Left lung (tissue), 10 donors: ENCODE results near the gene SPATA31C1. TPM values are rescaled to one million over a fixed set of nuclear protein-coding genes. Genes with fewer than 3 reads are reported as not detected.
"Not testable (repeated sequence)": the region's sequence is repeated elsewhere in the genome, so short reads cannot be mapped to it uniquely, and the experiment has no call there.

Experiments
- ATAC-seq: fragments of 200-7000 bp; cut with Tn5 transposase; one replicate; pipeline ENCODE4 v1.9.1; 2020; ENCODE audit warnings: moderate library complexity
- DNase-seq, 4 donors: peaks; one replicate each; pipeline ENCODE4 v3.0.0-alpha.2; 2013 to 2020
- H3K27ac ChIP-seq, 2 donors: fragments of 200-600 bp; sonication (generic) in 1 of 2; one replicate each; pipeline versions ENCODE4 v1.5.0 to v1.8.0; 2020 to 2021
- H3K27me3 ChIP-seq, 2 donors: fragments of 200-600 bp; sonication (generic) in 1 of 2; one replicate each; pipeline versions ENCODE4 v1.5.0 to v1.8.0; 2020 to 2021
- H3K36me3 ChIP-seq, 2 donors: fragments of 200-600 bp; sonication (generic) in 1 of 2; one replicate each; pipeline versions ENCODE4 v1.5.0 to v1.8.0; 2020 to 2021
- H3K4me1 ChIP-seq, 2 donors: fragments of 200-600 bp; one replicate each; pipeline ENCODE4 v1.8.0; 2021
- H3K4me3 ChIP-seq, 2 donors: fragments of 200-600 bp; sonication (generic) in 1 of 2; one replicate each; pipeline versions ENCODE4 v1.5.0 to v1.8.0; 2020 to 2021; ENCODE audit warnings: mild to moderate bottlenecking in 1 of 2
- H3K9me3 ChIP-seq, 2 donors: fragments of 200-600 bp; sonication (generic) in 1 of 2; one replicate each; pipeline versions ENCODE4 v1.5.0 to v1.8.0; 2020 to 2021
- CTCF ChIP-seq, 2 donors: fragments of 200-600 bp; sonication (generic) in 1 of 2; IDR thresholded peaks; one replicate each; pipeline versions ENCODE4 v1.5.0 to v1.8.0; 2021; ENCODE audit warnings: antibody characterized with exemption in 2 of 2
- intact Hi-C, 2 donors: fragments of 100-400 bp; cut with DNase I; formaldehyde crosslinking; loops; one replicate each; pipeline versions ENCODE4 v1.11.2 to v1.14.2; 2022
- polyA plus RNA-seq, 6 donors: library from polyadenylated mRNA; unstranded; fragments of 120-200 nt; gene quantifications; one replicate each; pipeline ENCODE4 v1.2.1, GENCODE V29; 2013; ENCODE audit not compliant: insufficient read length in 6 of 6
- total RNA-seq, 2 donors: library from RNA; stranded (reverse); fragmentation: NEBNext Ultra II Directional; extraction: Animal tissue kit (Norgen Biotek cat#: 25700); gene quantifications; one replicate each; pipeline ENCODE4 v1.2.1, GENCODE V29; 2021
- donor health status: DM: no; HTN: yes; CAD: no.
- donor health status: DM: no; HTN: no; CAD: no.

Gene SPATA31C1
- total and polyA plus RNA-seq, 8 donors: 0.07 to 0.11 TPM; not detected in 6

GRCh38 chr9:87937918-87938317 lies 20.2 kb downstream of the SPATA31C1 start:
- H3K36me3 ChIP-seq, H3K27ac ChIP-seq, ATAC-seq, H3K9me3 ChIP-seq, DNase-seq, H3K4me1 ChIP-seq, intact Hi-C loops, H3K27me3 ChIP-seq, H3K4me3 ChIP-seq: not testable (repeated sequence)

- H3K4me3 ChIP-seq, ATAC-seq, DNase-seq, H3K9me3 ChIP-seq, H3K27me3 ChIP-seq, H3K27ac ChIP-seq, H3K36me3 ChIP-seq, intact Hi-C loops, H3K4me1 ChIP-seq: not testable (repeated sequence)
Measured at GRCh38 chr9:87938336-87938735, 20.6 kb downstream of the SPATA31C1 start.

- intact Hi-C loops: not testable (repeated sequence)
Measured at GRCh38 chr9:87939096-87939495, 21.3 kb downstream of the SPATA31C1 start.

GRCh38 chr9:87944096-87944495 lies 26.3 kb downstream of the SPATA31C1 start:
- Histone ChIP-seq H3K36me3 (no peaks in the 10 kb centered on the region), H3K27me3 (peaks cover 0 to 19% of the 10 kb centered on the region in 2 donors), H3K4me3 (no peak overlapping the region), H3K9me3 (no peaks in the 10 kb centered on the region), H3K27ac (no peak overlapping the region), H3K4me1 (no peaks in the 10 kb centered on the region)
- TF ChIP-seq CTCF (IDR thresholded peaks at IDR 0.05): no peak
- ATAC-seq (no peak), DNase-seq (no peak)
- intact Hi-C loops: no loop called here

More at GRCh38 chr9:87939096-87939495, 21.3 kb downstream of the SPATA31C1 start:
- DNase-seq, H3K9me3 ChIP-seq, ATAC-seq, H3K27ac ChIP-seq, H3K4me1 ChIP-seq, H3K4me3 ChIP-seq, H3K27me3 ChIP-seq, H3K36me3 ChIP-seq: not testable (repeated sequence)

- no peak for TF ChIP-seq CTCF (IDR thresholded peaks at IDR 0.05)
- ATAC-seq (no peak), DNase-seq (peak in 1 of 4 donors; percentile 70)
- H3K4me1 ChIP-seq: no peaks in the 10 kb centered on the region
- no peak overlapping the region for H3K27ac ChIP-seq
- H3K4me3 ChIP-seq: no peak overlapping the region
- peaks cover 0 to 19% of the 10 kb centered on the region in 2 donors for H3K27me3 ChIP-seq
- no peaks in the 10 kb centered on the region for H3K9me3 ChIP-seq
- intact Hi-C loops: no loop called here
- H3K36me3 ChIP-seq: no peaks in the 10 kb centered on the region
Measured at GRCh38 chr9:87944682-87945081, 26.9 kb downstream of the SPATA31C1 start.

GRCh38 chr9:87950296-87950695 lies 32.5 kb downstream of the SPATA31C1 start:
- intact Hi-C loops: no loop called here
- ATAC-seq (no peak), DNase-seq (no peak)
- no peak for TF ChIP-seq CTCF (IDR thresholded peaks at IDR 0.05)
- Histone ChIP-seq H3K27ac (no peak overlapping the region), H3K9me3 (peaks cover 0 to 5% of the 10 kb centered on the region in 2 donors), H3K36me3 (no peaks in the 10 kb centered on the region), H3K4me1 (no peaks in the 10 kb centered on the region), H3K27me3 (peaks cover 0 to 4% of the 10 kb centered on the region in 2 donors), H3K4me3 (no peak overlapping the region)

GRCh38 chr9:87950765-87951488 lies 33.2 kb downstream of the SPATA31C1 start:
- intact Hi-C loops: no loop called here
- peak; percentile 22 to 31 for TF ChIP-seq CTCF (IDR thresholded peaks at IDR 0.05)
- DNase-seq: no peak

More at GRCh38 chr9:87950765-87951488, 33.2 kb downstream of the SPATA31C1 start:
- no peaks in the 10 kb centered on the region for H3K4me1 ChIP-seq
- no peaks in the 10 kb centered on the region for H3K27me3 ChIP-seq
- H3K36me3 ChIP-seq: no peaks in the 10 kb centered on the region
- H3K4me3 ChIP-seq: no peak overlapping the region
- peaks cover 0 to 5% of the 10 kb centered on the region in 2 donors for H3K9me3 ChIP-seq
- peak; percentile 87 for ATAC-seq
- no peak overlapping the region for H3K27ac ChIP-seq
